Stimulated activated CD8-positive, alpha-beta memory T cell treated with anti-CD3 and anti-CD28 coated beads, Interleukin-4, amount 100 ng/mL, for 1 hour (primary cell): ENCODE data around the gene CCR5.
"Not testable (repeated sequence)": the region's sequence is repeated elsewhere in the genome, so short reads cannot be mapped to it uniquely, and the experiment has no call there.

Source experiments
- DNase-seq, 2 donors: peaks; one replicate each; pipeline ENCODE4 v3.0.0-alpha.2; 2020; ENCODE audit warnings: low read depth in 2 of 2, low spot score in 1 of 2

The CCR5 gene

DNA sequence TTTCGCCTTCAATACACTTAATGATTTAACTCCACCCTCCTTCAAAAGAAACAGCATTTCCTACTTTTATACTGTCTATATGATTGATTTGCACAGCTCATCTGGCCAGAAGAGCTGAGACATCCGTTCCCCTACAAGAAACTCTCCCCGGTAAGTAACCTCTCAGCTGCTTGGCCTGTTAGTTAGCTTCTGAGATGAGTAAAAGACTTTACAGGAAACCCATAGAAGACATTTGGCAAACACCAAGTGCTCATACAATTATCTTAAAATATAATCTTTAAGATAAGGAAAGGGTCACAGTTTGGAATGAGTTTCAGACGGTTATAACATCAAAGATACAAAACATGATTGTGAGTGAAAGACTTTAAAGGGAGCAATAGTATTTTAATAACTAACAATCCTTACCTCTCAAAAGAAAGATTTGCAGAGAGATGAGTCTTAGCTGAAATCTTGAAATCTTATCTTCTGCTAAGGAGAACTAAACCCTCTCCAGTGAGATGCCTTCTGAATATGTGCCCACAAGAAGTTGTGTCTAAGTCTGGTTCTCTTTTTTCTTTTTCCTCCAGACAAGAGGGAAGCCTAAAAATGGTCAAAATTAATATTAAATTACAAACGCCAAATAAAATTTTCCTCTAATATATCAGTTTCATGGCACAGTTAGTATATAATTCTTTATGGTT, at the start of gene CCR5:
Gene CCR5, plus strand, starts transcription at position 108 of the 680 bp plus-strand sequence. CDS start 1,957 bp downstream, outside the sequence.
- no peak for DNase-seq

DNA sequence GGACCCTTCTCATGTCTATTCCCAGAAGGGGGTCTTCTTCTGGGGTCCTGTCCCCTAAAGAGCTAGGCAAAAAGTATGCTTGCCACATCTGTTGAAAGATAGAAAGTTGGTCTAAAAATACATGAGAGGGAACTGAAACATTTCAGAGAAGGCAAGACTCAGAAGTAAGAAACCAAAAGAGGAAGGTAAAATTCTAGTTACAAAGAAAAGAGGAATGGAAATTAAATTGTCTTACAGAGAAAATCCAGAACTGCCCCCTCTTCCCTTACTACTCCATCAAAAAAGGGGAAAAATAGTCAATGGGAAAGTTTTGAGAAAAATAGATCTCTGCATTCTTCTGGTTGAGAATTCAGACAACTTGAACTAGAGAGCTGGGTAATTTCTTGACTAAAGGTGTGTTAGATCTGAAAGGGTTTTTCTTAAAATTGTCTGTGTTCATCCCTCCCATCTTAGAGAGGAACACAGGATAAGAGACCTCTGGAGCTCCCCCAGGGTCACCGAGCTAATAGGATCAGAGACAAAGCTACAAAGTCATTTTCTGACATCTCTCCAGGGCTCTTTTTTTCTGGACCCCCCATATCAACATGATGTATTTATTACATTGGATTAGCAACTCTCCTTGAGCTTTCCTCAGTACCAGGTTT, 49.2 kb upstream of the CCR5 start:
- no peak for DNase-seq

DNA sequence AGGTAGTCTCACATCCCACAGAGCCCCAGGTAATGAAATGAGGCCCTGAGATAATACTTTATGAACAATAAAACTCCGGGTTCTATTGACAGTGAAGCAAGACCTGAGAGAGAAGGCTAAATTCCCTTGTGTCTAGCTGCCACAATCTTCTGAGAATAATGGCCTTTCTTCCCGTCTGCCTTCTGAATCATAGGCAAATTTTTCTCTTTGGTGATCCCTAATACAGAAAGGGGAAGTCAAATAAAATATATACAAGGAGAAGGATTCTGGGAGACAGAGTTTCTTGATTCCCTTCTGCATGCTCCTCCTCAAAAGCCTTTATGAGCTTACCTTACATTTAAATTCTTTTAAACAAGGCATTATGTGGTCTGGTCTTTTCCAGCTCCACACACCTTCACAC, 46.7 kb upstream of the CCR5 start:
- DNase-seq, result no peak

DNA sequence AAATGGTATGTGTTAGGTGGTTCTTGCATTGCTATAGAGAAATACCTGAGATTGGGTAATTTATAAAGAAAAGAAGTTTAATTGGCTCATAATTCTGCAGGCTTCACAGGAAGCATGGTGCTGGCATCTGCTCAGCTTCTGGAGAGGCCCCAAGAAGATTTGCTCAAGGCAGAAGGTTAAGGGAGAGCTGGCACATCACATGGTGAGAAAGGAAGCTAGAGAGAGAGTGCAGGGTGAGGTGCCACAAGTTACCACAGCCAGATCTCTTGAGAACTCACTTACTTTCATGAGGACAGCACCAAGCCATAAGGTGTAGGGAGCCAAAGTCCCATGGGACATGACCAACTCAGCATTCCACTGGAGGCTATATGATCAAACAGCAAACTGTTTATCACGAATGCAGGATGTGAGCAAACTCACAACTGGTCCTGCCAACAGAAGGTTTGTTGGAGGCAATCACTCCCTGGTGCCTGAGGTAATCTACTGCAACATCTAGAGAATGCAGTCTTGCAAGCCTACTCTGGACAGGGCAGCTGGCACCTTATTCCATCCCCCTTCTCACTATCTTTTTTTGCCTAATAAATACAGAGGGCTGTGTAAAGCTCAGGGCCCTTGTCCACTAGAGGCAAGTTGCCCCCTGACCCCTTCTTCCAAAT, 45.0 kb upstream of the CCR5 start:
- no peak for DNase-seq

DNA sequence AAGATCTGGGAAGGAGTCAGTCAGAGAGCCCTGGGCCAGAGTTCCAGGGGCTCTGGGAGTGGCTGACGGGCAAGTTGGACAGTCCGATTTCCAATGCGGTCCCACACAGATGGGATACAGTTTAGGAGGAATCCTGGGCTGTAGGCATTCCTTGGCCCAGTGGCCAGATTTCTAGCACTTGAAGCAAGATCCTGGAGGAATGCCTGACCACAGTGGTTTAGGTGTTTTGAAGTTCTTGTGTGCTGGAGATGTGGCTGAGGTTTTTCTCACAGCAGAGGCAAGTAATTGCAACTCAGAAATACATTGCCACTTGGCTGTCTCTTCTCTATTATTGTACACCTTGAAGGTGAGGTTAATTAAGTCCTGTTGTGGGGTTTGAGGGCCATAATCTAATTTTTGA, 40.1 kb upstream of the CCR5 start:
- not testable (repeated sequence) for DNase-seq

DNA sequence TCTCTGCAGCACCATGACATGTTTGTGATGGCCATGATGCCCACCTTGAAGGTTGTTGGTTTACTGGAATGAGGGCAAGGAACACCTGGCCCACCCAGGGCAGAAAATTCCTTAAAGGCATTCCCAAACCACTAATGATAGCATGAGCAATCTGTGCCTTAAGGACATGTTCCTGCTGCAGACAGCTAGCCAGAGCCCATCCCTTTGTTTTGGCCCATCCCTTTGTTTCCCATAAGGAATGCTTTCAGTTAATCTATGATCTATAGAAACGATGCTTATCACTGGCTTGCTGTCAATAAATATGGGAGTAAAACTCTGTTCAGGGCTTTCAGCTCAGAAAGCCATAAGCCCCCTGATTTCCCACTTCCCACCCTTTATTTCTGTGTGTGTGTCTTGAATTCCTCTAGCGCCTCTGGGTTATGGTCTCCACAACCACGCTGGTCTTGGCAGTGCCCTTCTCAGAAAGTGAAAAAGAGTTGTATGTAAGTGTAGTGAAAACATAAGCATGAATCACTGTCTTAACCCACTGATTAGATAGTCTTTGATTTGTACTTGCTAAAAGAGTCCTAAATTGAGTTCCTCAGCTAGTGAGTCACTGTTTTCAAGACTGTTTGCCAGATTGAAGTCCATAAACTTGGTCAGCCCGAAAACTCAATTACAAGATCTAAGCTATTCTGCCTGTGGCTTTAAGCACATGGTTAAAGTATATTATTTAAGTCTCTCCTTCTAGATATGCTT, 35.8 kb upstream of the CCR5 start:
- DNase-seq, result no peak

DNA sequence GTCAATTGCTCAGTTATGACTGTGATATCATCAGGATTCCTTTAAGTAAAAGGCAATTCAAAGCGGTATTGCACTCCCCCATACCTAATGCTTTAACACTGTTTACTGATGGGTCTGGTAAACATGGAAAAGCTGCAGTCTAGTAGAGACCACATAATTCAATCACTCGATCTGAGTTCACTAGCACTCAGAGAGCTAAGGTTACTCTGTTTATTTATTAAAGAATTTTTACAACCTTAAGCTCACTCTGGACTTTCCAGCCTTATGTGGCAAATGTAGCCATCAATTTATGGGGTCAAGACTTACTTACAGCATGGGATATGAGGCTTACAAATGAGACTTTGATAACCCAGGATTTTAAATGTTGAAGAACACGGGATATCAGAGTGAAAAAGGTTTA, 35.2 kb upstream of the CCR5 start:
- DNase-seq, result no peak

DNA sequence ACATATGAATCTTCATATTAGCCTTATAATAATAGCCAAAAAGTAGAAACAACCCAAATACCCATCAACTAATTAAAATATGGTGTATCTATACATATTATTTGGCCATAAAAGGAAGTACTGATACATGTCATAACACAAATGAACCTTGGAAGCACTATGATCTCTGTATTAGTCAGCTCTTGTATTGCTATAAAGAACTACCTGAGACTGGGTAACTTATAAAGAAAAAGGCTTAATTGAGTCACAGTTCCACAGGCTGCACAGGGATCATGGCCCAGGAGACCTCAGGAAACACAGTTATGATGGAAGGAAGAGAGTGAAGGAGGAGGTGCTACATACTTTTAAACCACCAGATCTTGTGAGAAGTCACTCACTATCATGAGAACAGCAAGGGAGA, 32.8 kb upstream of the CCR5 start:
- DNase-seq, result no peak

DNA sequence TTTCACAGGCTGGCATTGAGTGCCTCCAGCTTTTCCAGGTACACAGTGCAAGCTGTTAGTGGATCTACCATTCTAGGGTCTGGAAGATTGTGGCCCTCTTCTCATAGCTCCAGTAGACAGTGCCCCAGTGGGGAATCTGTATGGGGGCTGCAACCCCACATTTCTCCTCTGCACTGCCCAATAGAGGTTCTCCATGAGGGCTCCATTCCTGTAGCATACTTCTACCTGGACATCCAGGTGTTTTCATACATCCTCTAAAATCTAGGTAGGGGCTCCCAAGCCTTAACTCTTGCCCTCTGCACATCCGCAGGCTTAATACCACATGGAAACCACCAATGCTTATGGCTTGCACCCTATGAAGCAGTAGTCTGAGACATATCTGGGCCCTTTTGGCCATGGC, 31.9 kb upstream of the CCR5 start:
- DNase-seq, result no peak

DNA sequence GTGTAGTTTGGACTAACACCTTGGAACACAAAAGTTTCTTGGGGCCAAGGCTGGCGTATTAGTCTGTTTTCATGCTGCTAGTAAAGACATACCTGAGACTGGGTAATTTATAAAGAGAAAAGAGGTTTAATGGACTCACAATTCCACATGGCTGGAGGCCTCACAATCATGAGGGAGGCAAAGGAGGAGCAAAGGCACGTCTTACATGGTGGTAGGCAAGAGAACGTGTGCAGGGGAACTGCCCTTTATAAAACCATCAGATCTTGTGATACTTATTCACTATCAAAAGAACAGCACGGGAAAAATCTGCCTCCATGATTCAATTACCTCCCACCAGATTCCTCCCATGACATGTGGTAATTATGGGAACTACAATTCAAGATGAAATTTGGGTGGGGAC, 26.3 kb upstream of the CCR5 start:
- DNase-seq, result no peak

DNA sequence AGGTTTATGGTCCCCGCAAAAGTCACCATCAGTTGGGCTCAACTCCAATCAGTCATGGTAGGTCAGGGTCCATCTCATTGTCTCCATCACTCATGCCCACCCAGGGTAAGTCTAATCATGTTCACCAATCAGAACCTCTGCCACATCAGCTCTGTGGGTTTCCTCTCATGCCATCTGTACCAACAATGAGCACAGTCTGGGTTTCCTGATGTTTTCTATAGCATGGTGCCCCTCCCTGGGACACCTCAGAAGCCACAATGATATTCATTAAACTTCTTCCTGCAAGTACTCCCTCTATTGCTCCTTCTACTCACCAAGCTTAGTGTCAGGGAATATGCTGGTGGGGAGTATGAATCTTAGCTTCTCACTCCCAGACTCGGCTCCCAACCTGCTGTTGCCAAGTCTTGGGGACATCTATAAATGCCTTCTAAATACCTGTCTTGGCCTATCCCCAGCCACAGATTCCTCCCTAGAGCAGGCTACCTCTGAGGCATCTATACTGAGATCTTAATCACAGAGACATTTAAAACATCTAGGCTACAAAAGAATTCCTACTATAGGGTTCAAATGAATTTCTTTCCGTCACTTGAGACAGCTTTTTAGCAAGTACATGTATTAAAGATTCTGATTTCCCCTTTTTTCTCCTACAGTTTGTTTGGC, 21.8 kb upstream of the CCR5 start:
- DNase-seq, result no peak

DNA sequence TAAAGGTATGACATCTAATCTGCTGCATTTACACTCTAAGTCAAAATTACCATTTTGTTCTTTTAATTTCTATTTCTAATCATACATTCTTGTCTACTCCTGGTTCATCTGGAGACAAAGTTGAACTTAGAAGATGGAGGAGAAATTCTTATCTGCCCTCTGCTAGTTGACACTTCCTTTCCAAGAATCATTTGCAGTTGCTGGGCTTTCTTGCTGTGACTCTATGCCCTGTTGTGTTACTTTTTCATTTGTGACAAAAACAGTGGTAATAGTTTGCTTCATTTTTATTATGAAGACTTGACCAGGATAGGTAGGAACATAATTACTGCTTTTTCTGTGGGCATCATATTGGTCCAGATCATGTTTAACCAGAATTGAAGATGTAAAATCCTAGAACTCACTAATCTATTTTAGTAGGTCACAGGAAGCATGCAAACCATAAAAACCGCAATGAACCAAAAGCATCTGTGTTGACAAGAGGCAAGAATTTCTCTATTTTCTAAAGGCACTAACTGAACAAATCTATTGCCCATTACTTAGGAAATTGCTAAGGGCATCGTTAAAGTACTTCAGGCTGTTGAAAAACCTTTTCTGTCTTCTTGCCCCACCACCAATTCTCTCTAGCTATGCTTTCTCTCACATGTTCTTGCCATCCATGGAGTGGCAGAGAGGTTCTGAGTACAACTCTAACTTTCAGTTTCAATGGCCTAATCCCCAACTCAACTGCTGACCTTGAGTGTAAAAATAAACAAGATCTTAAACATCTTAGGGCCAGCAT, 21.1 kb upstream of the CCR5 start:
- no peak for DNase-seq

DNA sequence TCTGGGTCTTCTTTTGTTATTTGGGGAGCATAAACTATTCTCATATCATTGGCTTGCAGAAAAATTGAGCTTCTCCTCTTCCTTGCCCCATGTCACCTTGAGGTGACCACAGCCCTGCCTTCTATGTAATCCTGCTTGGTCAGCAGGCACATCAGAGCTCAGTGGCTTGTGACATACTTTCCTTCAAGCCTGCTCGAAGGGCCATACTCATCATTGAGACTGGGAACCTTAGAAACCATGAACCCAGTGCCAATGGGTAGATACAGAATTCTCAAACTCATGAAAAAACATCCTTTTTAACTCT, 20.5 kb upstream of the CCR5 start:
- no peak for DNase-seq

DNA sequence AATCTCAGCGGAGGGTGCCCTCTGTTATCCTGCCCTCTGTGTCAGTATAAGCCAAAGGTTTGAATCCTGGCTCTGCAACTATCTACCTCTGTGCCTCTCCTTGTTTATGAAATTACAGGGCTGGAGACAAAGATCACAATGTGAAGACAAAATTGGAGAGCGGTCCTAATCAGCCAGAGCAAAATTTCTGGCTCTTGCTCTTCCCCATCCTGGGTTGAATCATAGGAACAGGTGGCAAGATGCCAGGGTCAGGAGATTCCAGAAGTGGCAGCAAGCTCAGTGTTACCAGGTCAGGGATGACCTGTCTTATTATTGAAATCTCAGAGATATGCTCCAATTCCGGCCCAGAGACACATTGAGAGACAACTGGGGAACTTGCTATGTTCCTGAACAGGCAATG, 19.1 kb upstream of the CCR5 start:
- DNase-seq, result no peak

DNA sequence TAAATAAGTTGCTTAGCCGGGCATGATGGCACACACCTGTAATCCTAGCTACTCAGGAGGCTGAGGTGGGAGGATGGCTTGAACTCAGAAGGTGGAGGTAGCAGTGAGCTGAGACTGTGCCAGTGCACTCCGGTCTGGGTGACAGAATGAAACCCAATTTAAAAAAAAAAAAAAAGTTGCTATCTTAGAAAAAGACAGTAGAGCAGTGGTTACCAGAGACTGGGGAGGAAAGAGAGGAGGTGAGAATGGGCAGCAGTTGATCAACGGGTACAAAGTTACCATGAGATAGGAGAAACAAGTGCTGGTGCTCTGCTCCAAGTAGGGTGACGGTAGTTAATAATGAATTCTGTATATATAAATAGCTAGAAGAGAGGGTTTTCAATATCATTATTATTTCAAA, 17.7 kb upstream of the CCR5 start:
- no peak for DNase-seq

DNA sequence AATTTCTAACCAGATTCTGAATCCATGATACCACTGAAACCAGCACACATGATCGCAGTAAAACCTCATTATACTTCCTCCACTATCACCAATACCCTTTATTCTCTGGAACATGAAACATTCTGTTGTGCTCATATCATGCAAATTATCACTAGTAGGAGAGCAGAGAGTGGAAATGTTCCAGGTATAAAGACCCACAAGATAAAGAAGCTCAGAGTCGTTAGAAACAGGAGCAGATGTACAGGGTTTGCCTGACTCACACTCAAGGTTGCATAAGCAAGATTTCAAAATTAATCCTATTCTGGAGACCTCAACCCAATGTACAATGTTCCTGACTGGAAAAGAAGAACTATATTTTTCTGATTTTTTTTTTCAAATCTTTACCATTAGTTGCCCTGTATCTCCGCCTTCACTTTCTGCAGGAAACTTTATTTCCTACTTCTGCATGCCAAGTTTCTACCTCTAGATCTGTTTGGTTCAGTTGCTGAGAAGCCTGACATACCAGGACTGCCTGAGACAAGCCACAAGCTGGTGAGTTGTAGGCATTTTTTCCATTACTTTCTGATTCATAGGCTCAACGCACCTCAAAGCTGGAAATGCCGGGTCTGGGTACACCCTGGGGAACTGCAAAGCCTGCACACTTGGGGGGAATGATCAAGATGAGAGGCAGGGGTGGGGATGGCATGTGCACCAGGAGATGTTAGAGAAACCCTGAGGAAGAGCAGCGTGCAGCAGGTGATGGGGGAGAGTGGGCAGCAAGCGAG, 16.9 kb upstream of the CCR5 start, which contains the start of gene CCR2:
Gene CCR2, plus strand, starts transcription at position 465 of the 764 bp plus-strand sequence. CDS start 3,417 bp downstream, outside the sequence.
- no peak for DNase-seq

DNA sequence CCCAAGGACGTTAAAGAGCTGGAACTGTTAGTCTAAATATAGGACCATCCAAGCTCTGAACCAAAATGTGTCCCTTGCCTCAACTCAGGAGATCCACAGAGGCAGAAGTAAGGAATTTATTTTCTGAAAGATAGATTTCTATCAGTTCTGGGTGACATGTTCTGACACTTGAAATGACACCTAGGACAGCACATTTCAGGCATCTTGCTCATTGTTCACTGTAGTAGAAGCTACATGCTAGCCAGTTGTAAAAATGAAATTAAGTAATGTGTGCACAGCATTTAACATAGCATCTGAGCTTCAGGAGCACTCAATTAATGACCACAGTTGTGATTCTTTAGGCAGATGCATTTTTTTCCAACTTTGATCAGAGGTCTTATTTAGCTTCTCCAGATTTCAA, 16.3 kb upstream of the CCR5 start:
- no peak for DNase-seq

DNA sequence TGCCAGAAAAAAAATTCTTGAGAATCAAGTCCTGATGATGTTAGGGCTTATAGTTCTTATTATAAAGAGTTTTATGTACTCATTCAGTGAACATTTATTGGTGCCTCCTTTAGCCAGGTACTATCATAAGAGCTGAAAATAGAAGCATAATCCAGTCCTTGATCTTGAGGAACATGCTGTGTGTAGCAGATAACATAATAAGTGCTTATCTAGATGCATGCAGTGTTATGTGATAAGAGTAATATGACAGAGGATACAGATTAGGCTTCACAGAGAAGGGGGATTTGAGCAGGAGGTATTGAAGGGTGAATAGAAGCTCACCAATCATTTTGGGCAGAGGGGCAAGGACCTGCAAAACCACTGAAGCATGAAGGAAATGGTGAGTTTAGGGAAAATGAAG, 15.8 kb upstream of the CCR5 start:
- DNase-seq, result no peak

DNA sequence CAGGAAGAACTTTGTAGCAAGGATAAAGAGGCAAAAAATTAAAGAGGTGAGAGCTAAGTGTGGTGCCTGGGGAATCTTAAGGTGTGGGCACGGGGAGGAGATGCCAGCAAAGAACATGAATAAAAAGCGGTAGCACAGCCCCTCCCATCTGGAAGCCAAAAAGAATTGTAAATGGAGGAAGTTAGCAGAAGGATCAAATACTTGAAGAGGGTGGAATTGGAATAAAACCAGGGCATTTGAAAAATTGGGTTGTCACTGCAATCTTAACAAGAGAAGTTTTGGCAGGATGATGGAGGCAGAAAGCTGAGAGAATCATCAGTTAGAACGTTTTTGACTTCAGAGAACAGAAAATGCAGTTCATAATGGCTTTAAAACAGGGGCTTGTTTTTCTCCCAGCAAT, 14.5 kb upstream of the CCR5 start:
- DNase-seq, result no peak

DNA sequence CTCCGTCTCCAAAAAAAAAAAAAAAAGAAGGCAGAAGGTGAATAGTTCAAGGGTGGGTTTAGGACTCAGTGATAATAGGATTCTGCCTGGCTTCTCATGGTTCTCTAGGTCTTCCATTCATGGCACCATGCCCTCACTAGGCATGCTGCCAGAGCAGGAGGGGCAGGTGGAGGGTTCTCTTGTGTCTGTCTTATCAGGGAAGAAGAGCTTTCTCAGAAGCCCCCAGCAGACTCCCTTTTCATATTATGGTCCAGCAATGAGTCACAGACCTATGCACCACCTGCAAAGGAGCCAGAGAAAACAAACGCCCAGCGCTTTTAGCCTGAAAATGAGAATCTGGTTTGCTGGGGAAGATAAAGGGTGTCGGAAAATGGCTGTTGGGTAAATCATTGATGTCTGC, 13.8 kb upstream of the CCR5 start:
- DNase-seq, result no peak
